Uterus (tissue), 2 donors: ENCODE results near the gene RIOK2.

ENCODE experiments used
- CTCF ChIP-seq, 4 experiments: fragments of 200-600 bp in 2 of 4; fragments of 450-650 bp in 2 of 4; sonication (generic) in 2 of 4; IDR thresholded peaks; one replicate each; pipeline ENCODE4 v1.5.1; 2016 to 2019; ENCODE audit warnings: antibody characterized with exemption in 4 of 4, mild to moderate bottlenecking in 2 of 4, moderate library complexity in 1 of 4
- POLR2A ChIP-seq, 2 donors: fragments of 450-650 bp; IDR thresholded peaks; one replicate each; pipeline ENCODE4 v1.6.1; 2016; ENCODE audit warnings: antibody characterized with exemption in 2 of 2, mild to moderate bottlenecking in 1 of 2, moderate library complexity in 1 of 2

GRCh38 chr5:97157689-97158088, 25.4 kb downstream of the RIOK2 start:
- TF ChIP-seq CTCF (IDR thresholded peaks at IDR 0.05) (no peak), POLR2A (IDR thresholded peaks at IDR 0.05) (no peak)
